ENCODE data around the gene DROSHA.
"Not testable (repeated sequence)": the region's sequence is repeated elsewhere in the genome, so short reads cannot be mapped to it uniquely, and the experiment has no call there.

DROSHA gene

DNA sequence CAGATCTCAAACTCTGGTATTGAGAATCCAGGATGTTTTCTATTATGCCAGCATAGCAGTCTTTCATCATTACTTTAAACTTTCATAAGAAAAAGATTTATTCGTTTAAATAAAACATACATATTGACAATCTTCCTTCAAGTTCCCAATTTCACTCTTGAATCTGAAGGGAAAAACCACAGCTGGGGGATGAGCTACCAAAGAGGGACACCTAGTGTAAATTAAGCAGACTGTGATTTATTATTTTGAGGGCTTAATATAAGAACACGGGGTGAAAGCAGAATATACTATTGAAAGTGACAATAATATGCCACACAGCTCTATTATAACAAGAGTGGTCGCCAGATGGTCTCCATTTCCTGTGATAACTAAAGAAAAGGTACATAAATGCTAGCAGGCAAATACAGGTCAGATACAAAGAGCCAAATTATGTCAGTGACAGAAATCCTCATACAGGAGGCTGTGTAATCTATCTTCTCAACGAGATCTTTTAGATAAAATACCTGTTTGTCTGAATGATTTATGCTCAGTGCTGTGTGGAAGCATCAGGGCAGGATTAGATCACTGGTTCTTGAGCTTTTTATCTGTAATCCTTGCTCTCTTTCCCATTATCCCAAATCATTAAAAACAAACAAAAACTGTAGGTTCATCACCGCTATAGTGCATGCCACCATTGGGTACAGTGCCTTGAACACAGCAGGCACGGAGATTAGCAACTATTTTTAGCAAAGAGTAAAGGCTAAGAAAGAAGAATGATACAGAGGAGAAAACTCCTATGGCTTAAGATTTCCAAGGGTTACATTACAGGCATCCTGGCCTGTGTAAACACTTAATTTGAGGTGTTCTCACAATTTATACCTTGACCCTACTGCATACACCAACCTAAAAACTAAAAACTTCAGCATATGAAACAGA is 116.6 kb downstream of the DROSHA start:
- DNase-seq, result no peak

DNA sequence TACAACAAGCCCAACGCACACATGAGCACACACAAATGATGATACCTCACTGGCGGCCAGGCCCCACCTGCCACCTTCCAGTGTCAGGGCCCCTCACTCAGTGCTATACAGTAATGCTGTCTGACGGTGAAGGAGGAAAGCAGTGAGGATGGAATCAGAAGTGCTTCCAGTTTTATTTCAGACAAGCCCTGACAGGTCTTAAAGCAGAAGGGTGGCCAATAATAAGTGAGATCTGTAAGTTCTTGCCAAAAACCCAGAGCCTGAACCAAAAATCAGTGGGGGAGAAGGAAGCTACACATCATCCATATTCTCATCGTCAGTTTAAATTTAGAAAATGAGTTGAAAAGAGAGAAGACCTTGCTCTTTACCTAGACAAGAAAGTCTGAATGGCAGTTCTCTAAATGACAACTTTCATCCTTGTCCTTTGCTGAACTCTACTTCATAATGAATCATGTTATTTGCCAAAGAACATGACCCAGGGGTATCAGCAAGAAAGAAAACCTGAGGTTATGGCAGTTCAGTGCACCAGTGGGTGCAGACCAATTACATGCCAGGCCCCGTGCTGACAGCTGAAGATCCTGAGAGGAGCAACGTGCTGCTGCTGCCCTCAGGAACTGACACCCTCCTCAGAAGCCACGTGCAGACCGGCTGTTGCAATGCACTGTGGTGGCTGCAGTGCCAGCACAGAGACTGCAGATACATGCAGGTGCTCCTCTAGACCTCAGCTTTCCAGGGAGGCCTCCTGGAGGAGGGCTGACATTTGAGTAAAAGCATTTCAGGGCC is 118.7 kb downstream of the DROSHA start:
- peak in 1 of 5 experiments; percentile 14 for DNase-seq

DNA sequence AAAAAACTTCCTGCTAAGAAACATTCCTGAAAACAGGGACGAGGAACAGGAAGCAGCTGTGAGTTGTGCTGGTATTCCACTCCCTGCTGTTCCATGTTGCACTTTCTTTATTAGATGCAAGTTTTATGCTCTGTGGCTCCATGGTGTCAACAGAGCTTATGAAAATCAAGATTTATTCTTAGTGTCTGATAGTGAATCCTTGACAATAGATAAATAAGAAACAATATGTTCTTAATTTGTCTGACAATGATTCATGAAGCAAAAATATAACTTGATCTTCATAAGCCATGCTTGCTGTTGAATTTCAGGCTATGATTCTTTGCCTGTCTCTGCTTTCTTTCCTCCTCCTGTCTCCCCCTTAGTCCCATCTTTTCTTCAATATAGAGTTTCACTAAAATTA is 119.6 kb downstream of the DROSHA start:
- DNase-seq, result no peak

- DNase-seq, result no peak
These were observed 121.8 kb downstream of the DROSHA start for GRCh38 chr5:31410089-31410488.

- DNase-seq, result no peak
These were observed 123.1 kb downstream of the DROSHA start for GRCh38 chr5:31408814-31409213.

- no peak for DNase-seq
These were observed 123.8 kb downstream of the DROSHA start for GRCh38 chr5:31407921-31408693.

- DNase-seq, result no peak
These were observed 127.6 kb downstream of the DROSHA start for GRCh38 chr5:31404325-31404724.

DNA sequence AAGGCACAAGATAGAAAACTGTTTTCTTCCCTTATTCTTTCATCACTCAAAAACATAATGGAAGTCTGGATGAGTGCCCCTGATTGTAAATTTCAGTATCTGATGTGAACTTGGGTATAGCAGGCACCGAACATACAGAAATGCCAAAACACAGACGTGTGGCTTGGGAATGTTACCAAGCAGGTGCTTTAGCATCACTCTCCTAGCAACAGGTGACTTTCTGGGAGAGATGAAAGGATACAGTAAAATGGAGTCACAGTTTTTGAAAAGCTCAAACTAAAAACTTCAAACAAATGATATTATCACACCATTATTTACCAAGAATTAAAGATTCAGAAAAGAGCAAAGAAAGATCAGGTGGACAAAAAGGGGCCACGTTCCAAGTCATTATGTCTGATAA is 130.2 kb downstream of the DROSHA start:
- DNase-seq, result no peak

- DNase-seq, result no peak
These were observed 133.9 kb downstream of the DROSHA start for GRCh38 chr5:31397926-31398557.

GRCh38 chr5:31396611-31397295 is 135.1 kb downstream of the DROSHA start:
- no peak for DNase-seq

GRCh38 chr5:31395450-31396045 is 136.3 kb downstream of the DROSHA start:
- DNase-seq, result not testable (repeated sequence)

DNA sequence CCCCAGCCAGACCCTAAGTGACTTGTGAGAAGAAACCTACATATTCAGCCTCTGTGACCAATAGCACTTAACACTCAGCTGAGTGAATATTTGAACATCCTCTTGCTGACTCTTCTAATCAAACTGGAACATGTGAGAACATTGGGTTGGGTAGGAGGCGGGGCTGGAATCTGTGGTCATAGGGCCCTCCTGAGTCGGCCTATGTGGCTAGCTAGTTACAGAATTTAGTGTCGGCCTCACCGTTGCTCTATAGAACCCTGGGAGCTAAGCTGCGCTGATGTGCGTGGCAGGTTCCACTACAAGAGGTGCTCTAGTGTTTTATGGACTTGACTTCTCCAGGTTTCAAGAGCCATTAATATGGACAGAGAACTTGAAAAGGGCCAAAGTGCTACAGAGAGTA is 138.8 kb downstream of the DROSHA start:
- no peak for DNase-seq

- DNase-seq, result no peak
These were observed 139.8 kb downstream of the DROSHA start for GRCh38 chr5:31392061-31392460.

GRCh38 chr5:31390256-31390655 is 141.6 kb downstream of the DROSHA start:
- no peak for DNase-seq

- DNase-seq, result no peak
These were observed 145.9 kb downstream of the DROSHA start for GRCh38 chr5:31385774-31386537.

DNA sequence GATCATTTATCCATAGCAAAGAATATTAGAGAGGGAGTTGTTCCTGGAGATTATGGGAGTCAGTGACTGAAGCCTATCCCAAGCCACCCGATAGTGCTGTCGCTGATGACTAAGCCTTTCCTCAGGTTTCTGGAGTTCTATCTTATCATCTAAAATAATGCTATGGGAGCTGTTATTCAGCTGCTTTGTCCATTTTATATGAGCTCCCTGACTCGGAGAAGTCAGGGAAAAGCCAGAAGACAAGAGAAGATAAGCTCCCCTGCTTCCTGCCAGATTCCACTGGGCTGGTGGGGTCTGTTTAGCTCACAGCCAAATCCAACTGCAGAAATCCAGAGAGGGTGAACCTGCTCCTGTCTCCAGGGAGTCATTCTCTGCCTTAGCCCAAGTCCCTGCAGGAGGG is 148.2 kb downstream of the DROSHA start:
- no peak for DNase-seq

- peak in 1 of 5 experiments; percentile 57 for DNase-seq
These were observed 149.6 kb downstream of the DROSHA start for GRCh38 chr5:31382051-31382878.

GRCh38 chr5:31381299-31381698 is 150.6 kb downstream of the DROSHA start:
- DNase-seq, result no peak

- no peak for DNase-seq
These were observed 151.8 kb downstream of the DROSHA start for GRCh38 chr5:31380049-31380448.

DNA sequence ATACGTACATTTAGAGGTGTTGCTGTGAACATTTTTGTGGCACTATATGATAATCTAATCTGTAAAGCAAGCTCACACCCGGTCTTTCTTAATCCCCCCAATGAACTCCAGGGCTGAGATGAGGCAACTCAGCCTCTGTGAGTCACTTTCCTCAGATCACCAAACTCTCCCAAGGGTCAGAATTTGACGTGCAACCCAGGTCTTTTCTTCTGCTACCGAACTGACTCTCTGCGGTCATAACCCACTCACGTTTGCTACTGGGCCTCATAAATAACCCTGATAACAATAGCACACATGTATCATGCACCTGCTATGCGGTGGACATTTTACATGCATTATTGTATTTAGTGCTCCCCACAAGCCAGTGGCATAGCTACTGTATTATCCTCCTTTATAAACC is 153.1 kb downstream of the DROSHA start:
- no peak for DNase-seq

Data from T-helper 2 cell (primary cell).